Dermis blood vessel endothelial cell (primary cell): Measurements from ENCODE around the gene RFTN1. TPM values are rescaled to one million over a fixed set of nuclear protein-coding genes. Genes with fewer than 3 reads are reported as not detected.

Source experiments
- DNase-seq: peaks from one replicate; pipeline ENCODE4 v3.0.0; 2010
- total RNA-seq: library from RNA; depleted of rRNA; stranded (reverse); fragments of >200 nt; gene quantifications from 2 replicates; pipeline ENCODE4 v1.2.3, GENCODE V29; 2014

RFTN1 gene
- total RNA-seq, 1 donor from 2014 or later: 47.8 TPM

DNA sequence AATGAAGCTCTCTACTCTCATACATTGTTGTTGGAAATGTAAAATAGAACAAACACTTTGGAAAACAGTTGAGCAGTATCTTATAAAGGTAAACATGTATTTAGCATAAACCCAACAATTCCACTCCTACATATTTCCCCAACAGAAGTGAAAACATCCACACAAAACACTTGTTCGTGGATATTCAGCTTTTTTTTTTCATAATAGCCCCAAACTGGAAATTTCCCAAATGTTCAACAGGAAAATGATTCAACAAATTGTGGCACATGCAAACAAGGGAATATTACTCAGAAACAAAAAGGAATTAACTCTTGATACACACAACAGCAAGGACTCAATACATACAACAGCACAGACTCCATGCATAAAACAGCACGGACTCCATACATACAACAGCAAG, 28.5 kb downstream of the RFTN1 start:
- peak; percentile 56 for DNase-seq

DNA sequence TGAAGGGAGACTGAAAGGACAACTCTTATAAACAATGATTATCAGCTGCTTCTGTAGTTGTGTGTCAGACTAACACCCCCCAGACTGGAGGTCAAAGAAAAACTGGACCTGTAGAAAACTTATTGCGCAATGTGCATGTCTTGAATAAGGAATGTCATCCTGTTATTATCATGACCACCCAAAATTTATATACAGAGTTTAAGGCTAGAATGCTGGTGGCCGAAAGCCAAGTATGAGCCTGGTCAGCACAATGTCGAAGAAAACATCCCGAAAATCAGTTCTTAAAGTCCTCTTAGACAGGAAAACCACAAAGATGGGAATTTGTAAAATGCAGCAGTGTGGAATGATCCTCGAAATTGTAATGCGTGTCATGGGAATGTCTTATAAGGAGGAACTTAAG, 29.3 kb downstream of the RFTN1 start:
- peak; percentile 93 for DNase-seq

- no peak for DNase-seq
These were observed 30.5 kb downstream of the RFTN1 start for GRCh38 chr3:16482770-16483531.

GRCh38 chr3:16482194-16482769, 31.2 kb downstream of the RFTN1 start:
- DNase-seq: no peak

DNA sequence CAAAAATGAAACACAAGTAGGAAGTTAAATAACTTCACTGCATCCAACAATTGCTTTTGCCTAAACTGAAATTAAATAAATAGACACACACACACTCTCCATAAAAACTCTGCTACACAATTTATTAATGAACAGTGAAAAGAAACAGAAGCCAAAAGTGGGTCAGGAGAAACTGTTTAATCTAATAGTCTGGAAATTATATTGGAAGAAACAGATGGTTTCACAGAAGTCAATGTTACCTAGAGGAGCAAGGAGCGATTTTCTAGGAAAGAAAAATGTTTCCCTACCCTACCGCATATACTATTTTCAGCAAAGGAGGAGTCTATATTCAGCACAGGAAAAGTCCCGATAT, 32.0 kb downstream of the RFTN1 start:
- DNase-seq: peak; percentile 39

- peak; percentile 63 for DNase-seq
These were observed 32.5 kb downstream of the RFTN1 start for GRCh38 chr3:16480861-16481545.

DNA sequence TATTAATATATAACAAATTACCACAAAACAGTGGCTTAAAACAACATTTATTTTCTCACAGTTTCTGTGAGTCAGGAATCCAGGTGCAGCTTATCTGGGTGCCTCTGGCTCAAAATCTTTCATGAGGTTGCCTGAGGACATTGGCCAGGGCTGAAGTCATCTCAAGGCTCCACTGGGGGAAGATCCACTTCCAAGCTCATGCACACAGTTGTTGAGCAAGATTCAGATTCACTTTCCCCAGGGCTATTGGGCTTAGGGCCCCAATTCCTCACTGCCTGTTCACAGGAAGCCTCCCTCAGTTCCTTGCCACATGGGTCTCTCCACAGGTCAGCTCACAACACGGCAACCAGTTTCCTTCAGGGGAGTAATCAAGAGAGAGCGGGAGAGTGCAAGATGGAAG, 35.0 kb downstream of the RFTN1 start:
- DNase-seq: no peak

DNA sequence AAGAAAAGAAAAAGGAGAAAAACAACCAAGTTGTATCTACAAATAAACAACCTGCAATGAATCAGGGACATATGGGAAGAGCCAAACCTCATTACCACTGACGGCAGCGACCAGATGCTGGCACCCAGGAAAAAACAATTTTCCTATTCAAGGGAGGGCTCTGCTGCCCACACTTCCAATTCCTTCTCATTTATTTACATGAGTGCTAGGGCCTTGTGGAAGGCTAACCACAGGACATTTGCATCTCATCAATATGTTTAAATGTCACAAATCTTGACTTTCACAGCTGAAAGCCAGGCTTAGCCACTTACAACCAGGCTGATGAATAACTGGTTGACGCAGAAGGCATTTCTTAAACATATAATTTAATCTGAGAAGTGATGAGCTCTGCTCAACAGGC, 36.0 kb downstream of the RFTN1 start:
- DNase-seq: no peak

GRCh38 chr3:16477056-16477455, 36.4 kb downstream of the RFTN1 start:
- no peak for DNase-seq

- peak; percentile 81 for DNase-seq
These were observed 36.9 kb downstream of the RFTN1 start for GRCh38 chr3:16476636-16477035.

- no peak for DNase-seq
These were observed 37.7 kb downstream of the RFTN1 start for GRCh38 chr3:16475766-16476165.

DNA sequence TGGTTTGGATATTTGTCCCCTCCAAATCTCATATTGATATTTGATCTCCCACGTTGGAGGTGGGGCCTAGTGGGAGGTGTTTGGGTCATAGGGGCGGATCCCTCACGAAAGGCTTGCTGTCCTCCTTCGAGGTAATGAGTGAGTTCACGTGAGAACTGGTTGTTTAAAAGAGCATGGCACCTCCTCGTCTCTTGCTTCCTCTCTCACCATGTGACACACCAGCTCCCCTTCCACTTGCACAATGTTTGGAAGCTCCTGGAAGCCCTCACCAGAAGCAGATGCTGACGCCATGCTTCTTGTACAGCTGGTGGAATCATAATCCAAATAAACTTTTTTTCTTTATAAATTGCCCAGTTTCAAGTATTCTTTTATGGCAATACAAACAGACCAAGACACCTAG, 38.6 kb downstream of the RFTN1 start:
- DNase-seq: no peak

- peak; percentile 35 for DNase-seq
These were observed 39.3 kb downstream of the RFTN1 start for GRCh38 chr3:16474216-16474615.

DNA sequence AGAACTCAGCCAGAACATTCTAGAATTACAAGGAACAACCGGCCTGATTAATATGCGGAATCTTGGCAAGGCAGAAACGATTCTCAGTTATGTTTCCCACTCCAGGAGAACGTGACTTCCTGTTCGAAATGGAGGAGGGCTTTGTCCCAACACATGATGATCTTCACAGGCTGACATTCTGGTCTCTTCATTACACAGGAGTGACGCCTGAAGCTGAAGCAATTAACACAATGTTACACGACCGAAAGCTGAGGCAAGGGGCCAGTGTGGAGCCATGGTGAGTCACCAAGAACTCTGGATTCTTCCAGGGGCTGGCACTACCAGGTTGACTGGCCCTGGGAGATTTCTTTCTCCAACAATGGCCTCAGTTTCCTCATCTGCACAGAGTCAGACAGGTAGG, 40.9 kb downstream of the RFTN1 start:
- no peak for DNase-seq

DNA sequence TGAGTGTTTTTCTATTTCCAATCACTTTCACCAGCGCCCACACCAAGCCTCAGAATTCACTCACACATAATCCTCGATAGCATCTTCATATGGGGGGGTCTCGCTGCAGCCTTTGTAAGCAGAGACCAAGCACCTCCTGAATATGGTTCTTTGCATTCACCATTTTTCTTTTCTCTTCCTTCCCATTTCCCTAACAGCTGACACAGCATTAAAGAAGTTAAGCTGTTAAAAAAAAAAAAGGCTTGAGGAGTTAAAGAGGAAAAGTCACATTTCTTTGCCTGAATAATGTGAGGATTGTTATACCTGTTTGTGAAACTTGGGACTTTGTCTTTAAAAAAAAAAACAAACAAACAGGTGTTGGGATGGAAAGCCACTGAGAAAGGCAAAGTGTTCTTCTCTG, 41.6 kb downstream of the RFTN1 start:
- no peak for DNase-seq

DNA sequence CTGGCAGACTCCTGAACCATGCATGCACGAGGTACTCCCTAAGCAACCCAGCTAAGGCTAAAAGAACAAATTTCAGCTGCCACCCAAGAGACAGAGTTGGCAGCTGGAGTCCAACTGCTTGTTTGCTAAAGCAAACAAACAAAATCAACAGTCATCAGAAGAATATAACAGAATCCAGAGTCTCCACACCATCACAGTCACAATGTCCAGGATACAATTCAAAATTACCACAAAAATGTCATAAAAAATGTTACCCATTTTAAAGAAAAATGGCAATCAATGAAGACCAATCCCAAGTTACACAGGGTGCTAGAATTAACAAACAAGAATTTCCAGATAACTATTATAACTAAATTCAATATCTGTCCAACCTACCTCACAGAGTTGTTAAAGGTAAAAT, 42.9 kb downstream of the RFTN1 start:
- DNase-seq: no peak

DNA sequence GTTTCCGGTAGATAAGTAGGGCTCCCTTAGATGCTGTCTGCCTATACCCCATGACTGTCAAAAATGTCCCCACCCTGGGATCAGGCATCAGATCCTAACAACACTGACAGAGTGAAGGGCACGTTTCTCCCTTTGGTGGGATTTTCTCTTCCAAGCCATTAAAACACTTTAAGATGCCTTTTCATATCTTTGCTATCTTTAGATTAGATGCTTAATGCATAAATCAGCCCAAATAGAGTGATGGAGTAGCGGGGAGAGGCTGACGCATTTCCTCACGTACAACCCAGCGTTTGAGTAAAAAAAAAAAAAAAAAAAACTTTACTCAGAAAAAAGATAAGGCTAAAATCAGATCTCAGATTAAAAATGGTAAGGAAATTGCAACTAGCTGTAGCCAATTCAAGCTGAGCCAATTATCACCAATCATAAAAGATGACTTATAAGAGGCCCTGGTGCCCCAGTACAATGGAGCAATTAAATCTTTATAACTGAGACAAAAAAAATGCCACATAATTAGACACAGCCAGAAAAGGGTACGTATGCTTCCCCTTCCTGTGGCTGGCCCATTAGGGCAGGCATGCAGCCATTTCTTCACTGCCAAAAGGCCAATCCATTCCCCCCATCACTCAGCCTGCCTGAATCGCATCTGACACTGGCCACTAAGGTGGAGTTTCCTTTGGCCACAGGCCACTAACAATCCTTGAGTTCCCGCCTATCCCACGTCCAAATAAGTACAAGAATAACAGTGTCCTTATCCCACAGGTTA, 45.0 kb downstream of the RFTN1 start:
- DNase-seq: peak; percentile 68

GRCh38 chr3:16468002-16468335, 45.5 kb downstream of the RFTN1 start:
- no peak for DNase-seq

DNA sequence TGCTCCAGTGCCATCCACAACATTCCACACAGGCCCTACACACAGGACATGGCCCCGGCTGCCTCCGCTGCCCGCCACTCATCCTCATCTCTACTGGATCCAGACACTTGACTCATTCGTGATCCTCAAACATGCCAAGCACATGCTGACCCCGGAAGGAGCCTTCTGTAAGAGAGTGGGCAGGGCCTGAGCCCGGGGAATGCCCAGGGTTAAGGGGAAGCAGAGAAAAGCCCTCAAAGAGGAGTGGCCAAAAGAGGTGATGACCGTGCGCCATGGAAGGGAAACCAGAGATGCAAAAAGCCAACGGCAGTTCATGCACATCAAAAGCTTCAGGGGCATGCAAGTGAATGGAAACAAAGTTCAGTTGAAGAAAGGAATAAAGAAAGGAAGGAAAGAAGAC, 46.1 kb downstream of the RFTN1 start:
- no peak for DNase-seq

DNA sequence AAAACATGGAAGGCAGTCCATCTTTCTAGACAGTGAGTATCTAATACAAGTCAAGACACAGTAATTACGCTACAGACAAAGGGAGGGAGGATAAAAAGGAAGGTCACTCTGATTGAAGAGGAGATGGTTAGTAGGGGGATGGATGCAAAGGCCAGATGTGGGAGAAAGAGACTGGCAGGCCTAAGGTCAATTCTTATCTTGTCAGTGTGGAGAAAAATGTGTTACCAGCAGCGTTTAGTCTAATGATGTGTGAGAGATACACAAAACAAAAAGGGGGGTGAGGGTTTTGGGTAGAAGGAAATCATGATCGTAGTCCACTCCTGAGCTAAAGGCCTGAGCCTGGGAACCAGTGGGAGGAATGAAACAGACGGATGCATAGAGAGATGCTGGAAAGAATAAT, 46.7 kb downstream of the RFTN1 start:
- DNase-seq: no peak

DNA sequence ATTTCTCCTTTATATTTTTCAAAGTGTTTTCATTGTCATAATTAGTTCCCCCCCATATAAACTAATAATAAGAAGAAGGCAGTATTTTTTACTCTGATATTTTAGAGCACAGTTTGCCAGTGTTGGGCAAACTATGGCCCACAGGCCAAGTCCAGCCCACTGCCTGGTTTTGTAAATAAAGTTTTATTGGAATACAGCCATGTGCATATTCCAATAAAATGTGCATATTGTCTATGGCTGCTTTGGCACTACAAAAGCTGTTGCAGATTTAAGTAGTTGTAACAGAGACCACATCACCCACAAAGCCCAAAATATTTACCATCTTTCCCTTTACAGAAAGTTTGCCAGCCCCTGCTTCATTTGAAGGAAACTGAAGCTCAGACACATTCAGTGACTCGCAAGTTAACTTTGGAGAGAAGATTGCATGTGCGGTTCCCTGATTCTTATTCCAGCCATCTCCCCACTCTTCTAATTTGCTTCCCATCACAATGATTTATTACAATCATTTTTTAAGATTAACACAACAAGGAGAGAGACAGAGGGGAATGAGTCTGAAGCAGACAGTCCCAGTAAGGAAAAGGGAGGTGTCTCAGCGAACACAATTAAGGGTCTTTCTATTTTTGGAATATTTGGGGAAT, 48.9 kb downstream of the RFTN1 start:
- DNase-seq: no peak

DNA sequence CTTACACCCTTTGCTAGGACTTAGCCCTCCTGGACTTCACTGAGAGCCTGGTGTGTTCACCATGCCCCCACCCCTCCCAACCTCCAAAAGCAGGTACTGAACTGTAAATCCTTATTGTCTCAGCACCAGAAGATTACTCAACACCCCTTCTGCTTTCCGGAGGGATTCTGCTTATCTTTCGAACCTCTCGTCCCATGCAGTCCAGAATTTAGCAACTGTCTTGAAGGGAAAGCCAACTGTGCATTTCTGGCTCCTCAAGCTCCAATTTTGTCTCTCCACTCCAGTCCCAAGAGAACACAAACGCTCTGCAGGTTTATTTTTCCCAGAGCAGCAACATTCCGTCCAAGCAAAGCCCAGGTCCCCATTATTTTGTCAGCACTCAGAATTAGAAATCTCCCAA, 49.6 kb downstream of the RFTN1 start:
- no peak for DNase-seq

DNA sequence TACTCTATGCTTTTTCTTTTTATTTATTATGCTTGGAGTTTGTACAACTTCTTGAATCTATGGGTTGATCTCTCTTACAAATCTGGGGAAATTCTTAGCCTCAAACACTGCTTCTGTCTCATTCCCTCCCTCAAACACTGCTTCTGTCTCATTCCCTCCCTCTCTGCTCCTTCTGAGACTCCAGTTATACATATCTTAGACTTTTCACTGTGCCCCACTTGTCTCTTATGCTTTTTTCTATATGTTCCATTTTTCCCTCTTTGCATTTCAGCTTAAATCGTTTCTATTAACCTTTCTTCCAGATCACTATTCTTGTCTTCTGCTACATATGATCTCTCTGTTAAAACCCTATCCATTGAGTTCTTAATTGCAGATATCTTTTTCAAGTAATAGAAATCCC, 50.4 kb downstream of the RFTN1 start:
- no peak for DNase-seq
